K562 (cell line): ENCODE data around the gene UBXN11. TPM values are rescaled to one million over a fixed set of nuclear protein-coding genes. Genes with fewer than 3 reads are reported as not detected.

ENCODE experiments used
- ARID1B ChIP-seq: fragments of 450-650 bp; IDR thresholded peaks from 2 replicates; pipeline ENCODE4 v1.6.1; 2016; ENCODE audit warnings: antibody characterized with exemption, mild to moderate bottlenecking, inconsistent platforms
- CBFA2T2 ChIP-seq: fragments of 450-650 bp; conservative IDR thresholded peaks from 2 replicates; pipeline ENCODE4 v1.6.1; 2017; ENCODE audit warnings: mild to moderate bottlenecking
- CSDE1 ChIP-seq, 2 experiments: fragments of 450-650 bp; IDR thresholded peaks; 2 replicates each; pipeline ENCODE4 v1.6.1; 2016; ENCODE audit warnings: mild to moderate bottlenecking in 1 of 2
- CTBP1 ChIP-seq: fragments of 450-650 bp; IDR thresholded peaks from 2 replicates; pipeline ENCODE4 v1.6.1; 2016; ENCODE audit warnings: borderline replicate concordance
- DMBX1 ChIP-seq: fragments of 250-450 bp; sonication (Bioruptor Pico); IDR thresholded peaks from 2 replicates; pipeline ENCODE4 v1.8.0; 2022; ENCODE audit warnings: inconsistent platforms, mild to moderate bottlenecking, moderate library complexity, borderline replicate concordance
- DPF2 ChIP-seq: fragments of 450-650 bp; IDR thresholded peaks from 2 replicates; pipeline ENCODE4 v1.6.1; 2016
- EP400 ChIP-seq: fragments of 450-650 bp; IDR thresholded peaks from 2 replicates; pipeline ENCODE4 v1.6.1; 2017; ENCODE audit warnings: antibody characterized with exemption, mild to moderate bottlenecking, moderate library complexity
- ERF ChIP-seq: fragments of 450-650 bp; formaldehyde crosslinking; IDR thresholded peaks from 2 replicates; pipeline ENCODE4 v1.4.0; 2020; ENCODE audit warnings: mild to moderate bottlenecking, mixed read lengths
- ETV1 ChIP-seq: fragments of 450-650 bp; conservative IDR thresholded peaks from 2 replicates; pipeline ENCODE4 v1.6.1; 2016; ENCODE audit warnings: missing genetic modification characterization, control low read depth, low read depth, missing compliant biosample characterization
- FOXA3 ChIP-seq, 2 experiments: fragments of 450-650 bp in 1 of 2; sonication (generic) in 1 of 2; formaldehyde crosslinking; IDR thresholded peaks in 1 of 2; conservative IDR thresholded peaks in 1 of 2; 2 replicates each; pipeline versions ENCODE4 v1.4.0 to v1.8.0; 2020 to 2022; ENCODE audit warnings: mild to moderate bottlenecking in 2 of 2, missing genetic modification reagents in 1 of 2
- FOXK2 ChIP-seq, 2 experiments: fragments of 450-650 bp; IDR thresholded peaks in 1 of 2; conservative IDR thresholded peaks in 1 of 2; 2 replicates each; pipeline ENCODE4 v1.6.1; 2016; ENCODE audit warnings: low read depth in 2 of 2, mild to moderate bottlenecking in 1 of 2
- HLTF ChIP-seq: fragments of 450-650 bp; IDR thresholded peaks from 2 replicates; pipeline ENCODE4 v1.6.1; 2016
- KLF6 ChIP-seq: fragments of 250-450 bp; sonication (Bioruptor Pico); IDR thresholded peaks from 2 replicates; pipeline ENCODE4 v1.4.0; 2020; ENCODE audit warnings: mild to moderate bottlenecking, moderate library complexity, borderline replicate concordance
- LCOR ChIP-seq: sonication (generic); formaldehyde crosslinking; IDR thresholded peaks from 2 replicates; pipeline ENCODE4 v1.8.0; 2022; ENCODE audit warnings: mild to moderate bottlenecking, missing genetic modification reagents
- MTA2 ChIP-seq: fragments of 450-650 bp; IDR thresholded peaks from 2 replicates; pipeline ENCODE4 v1.6.1; 2016; ENCODE audit warnings: low read depth
- NCOA1 ChIP-seq: fragments of 450-650 bp; IDR thresholded peaks from 2 replicates; pipeline ENCODE4 v1.6.1; 2016; ENCODE audit warnings: low read depth
- ZNF24 ChIP-seq: fragments of 450-650 bp; IDR thresholded peaks from 2 replicates; pipeline ENCODE4 v1.6.1; 2016
- ZNF311 ChIP-seq: fragments of 250-450 bp; sonication (Bioruptor Pico); IDR thresholded peaks from 2 replicates; pipeline ENCODE4 v1.4.0; 2020; ENCODE audit warnings: mild to moderate bottlenecking, moderate library complexity
- ZNF766 ChIP-seq: fragments of 200-800 bp; sonication (Bioruptor generic); conservative IDR thresholded peaks from 2 replicates; pipeline ENCODE4 v1.6.1; 2016; ENCODE audit warnings: missing genetic modification characterization, missing compliant biosample characterization
- polyA plus RNA-seq, 8 experiments: library from polyadenylated mRNA; depleted of rRNA in 4 of 8; stranded (reverse) in 5 of 8; unstranded in 3 of 8; fragments of >200 nt; fragmentation: Nextera tagmentation in 2 of 8; fragmentation: Illumina TruSeq in 1 of 8; extraction: Ambion mirVana in 2 of 8; extraction: Trizol in 1 of 8; gene quantifications; 2 replicates each; pipeline versions ENCODE4 v1.2.1 to v1.2.3, GENCODE V29; 2011 to 2014; ENCODE audit warnings: inconsistent platforms in 1 of 8, missing spikeins in 1 of 8
- total RNA-seq, 7 experiments: library from RNA; depleted of rRNA in 6 of 7; stranded (reverse); fragments of >200 nt in 6 of 7; fragmentation: Illumina TruSeq in 2 of 7; extraction: Trizol in 2 of 7; gene quantifications; 2 replicates each; pipeline versions ENCODE4 v1.2.1 to v1.2.3, GENCODE V29; 2011 to 2021; ENCODE audit warnings: low replicate concordance in 1 of 7
- TF ChIP-seq, protein P1 (sequence below), 2 experiments: fragments of 450-650 bp; IDR thresholded peaks; 2 replicates each; pipeline ENCODE4 v1.6.1; 2016
- TF ChIP-seq, protein P2 (sequence below): fragments of 450-650 bp; conservative IDR thresholded peaks from 2 replicates; pipeline ENCODE4 v1.6.1; 2016; ENCODE audit warnings: missing genetic modification characterization, low read depth, mild to moderate bottlenecking, missing compliant biosample characterization, moderate library complexity

The UBXN11 gene
- total and polyA plus RNA-seq, 9 of the 15 experiments (the other 6 are each of a cell fraction or from before 2014, with no cell fraction given): 0.48 to 34.3 (median 11.3) TPM

DNA sequence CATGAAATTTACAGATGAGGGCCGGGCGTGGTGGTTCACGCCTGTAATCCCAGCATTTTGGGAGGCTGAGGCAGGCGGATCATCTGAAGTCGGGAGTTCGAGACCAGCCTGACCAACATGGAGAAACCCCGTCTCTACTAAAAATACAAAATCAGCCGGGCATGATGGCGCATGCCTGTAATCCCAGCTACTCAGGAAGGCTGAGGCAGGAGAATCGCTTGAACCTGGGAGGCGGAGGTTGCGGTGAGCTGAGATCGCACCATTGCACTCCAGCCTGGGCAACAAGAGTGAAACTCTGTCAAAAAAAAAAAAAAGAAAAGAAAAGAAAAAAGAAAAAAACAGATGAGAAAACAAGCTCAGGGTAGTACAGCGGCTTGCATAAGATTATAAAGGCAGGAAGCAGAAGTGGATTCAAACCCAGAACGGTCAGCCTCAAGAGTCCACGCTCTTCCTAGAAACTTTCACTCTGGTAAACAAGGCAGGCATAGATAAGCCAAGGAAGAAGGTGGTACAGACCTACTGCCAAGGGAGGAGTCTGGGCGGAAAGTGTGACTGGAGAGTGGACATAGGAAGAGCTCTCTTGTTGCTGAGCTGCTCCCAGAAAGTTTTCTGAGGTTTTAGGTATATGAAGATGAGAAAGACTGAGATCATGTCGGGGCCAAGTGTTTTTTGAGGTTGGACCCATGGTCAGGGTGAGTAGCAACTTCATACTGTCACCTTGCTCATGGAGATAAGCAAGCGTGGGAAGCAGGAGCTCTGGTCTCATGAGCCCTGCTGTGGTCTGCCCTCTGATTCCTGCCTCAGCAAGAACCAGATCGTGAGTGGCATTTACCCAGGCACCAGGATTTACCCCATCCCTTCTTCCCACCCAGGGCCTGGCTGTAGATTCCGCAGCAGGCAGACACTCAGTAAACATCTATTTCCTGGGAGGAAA is 1.8 kb upstream of the UBXN11 start (continued):
- TF ChIP-seq, protein P1, sequence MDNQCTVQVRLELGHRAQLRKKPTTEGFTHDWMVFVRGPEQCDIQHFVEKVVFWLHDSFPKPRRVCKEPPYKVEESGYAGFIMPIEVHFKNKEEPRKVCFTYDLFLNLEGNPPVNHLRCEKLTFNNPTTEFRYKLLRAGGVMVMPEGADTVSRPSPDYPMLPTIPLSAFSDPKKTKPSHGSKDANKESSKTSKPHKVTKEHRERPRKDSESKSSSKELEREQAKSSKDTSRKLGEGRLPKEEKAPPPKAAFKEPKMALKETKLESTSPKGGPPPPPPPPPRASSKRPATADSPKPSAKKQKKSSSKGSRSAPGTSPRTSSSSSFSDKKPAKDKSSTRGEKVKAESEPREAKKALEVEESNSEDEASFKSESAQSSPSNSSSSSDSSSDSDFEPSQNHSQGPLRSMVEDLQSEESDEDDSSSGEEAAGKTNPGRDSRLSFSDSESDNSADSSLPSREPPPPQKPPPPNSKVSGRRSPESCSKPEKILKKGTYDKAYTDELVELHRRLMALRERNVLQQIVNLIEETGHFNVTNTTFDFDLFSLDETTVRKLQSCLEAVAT (IDR thresholded peaks at IDR 0.05): peak; percentile 51 to 98; a peak in 3 of 4 replicates
- TF ChIP-seq MTA2: peak; percentile 50; the same call in 1 of the 2 replicates
- peak; percentile 74; the same call in 1 of the 2 replicates for TF ChIP-seq ZNF766
- TF ChIP-seq ERF (CRISPR knock-in tag): 0 out of 2 replicates have a peak, but pooled peaks have one; percentile 27
- TF ChIP-seq HLTF: peak; percentile 68; the same call in 1 of the 2 replicates
- peak; percentile 94 to 95 for TF ChIP-seq FOXK2 (conservative IDR thresholded peaks at IDR 0.05 in 1 of 2, IDR thresholded peaks at IDR 0.05 in 1 of 2; ENCODE audit: low read depth in 2 of 2)
- TF ChIP-seq ARID1B: peak; percentile 81
- 0 out of 2 replicates have a peak, but pooled peaks have one; percentile 18 for TF ChIP-seq ETV1 (tag)
- TF ChIP-seq DMBX1 (CRISPR knock-in tag): peak; percentile 73
- peak; percentile 86 for TF ChIP-seq DPF2
- peak; percentile 39; the same call in 1 of the 2 replicates for TF ChIP-seq NCOA1
- peak; percentile 11 to 84; a peak in 2 of 4 replicates for TF ChIP-seq FOXA3 (CRISPR knock-in tag; conservative IDR thresholded peaks at IDR 0.05 in 1 of 2, IDR thresholded peaks at IDR 0.05 in 1 of 2)
- TF ChIP-seq, protein P2, sequence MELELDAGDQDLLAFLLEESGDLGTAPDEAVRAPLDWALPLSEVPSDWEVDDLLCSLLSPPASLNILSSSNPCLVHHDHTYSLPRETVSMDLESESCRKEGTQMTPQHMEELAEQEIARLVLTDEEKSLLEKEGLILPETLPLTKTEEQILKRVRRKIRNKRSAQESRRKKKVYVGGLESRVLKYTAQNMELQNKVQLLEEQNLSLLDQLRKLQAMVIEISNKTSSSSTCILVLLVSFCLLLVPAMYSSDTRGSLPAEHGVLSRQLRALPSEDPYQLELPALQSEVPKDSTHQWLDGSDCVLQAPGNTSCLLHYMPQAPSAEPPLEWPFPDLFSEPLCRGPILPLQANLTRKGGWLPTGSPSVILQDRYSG (tag): peak; percentile 79; the same call in 1 of the 2 replicates
- TF ChIP-seq CSDE1 (IDR thresholded peaks at IDR 0.05): 0 out of 4 replicates have a peak, but pooled peaks of 1 of the 2 experiments have one; percentile 18
- peak; percentile 64; the same call in 1 of the 2 replicates for TF ChIP-seq LCOR
- TF ChIP-seq ZNF24: peak; percentile 48; the same call in 1 of the 2 replicates
- TF ChIP-seq ZNF311: 0 out of 2 replicates have a peak, but pooled peaks have one; percentile 7
- TF ChIP-seq EP400: peak; percentile 48; the same call in 1 of the 2 replicates
- peak; percentile 63; the same call in 1 of the 2 replicates for TF ChIP-seq CBFA2T2
- TF ChIP-seq CTBP1: peak; percentile 74; the same call in 1 of the 2 replicates
- TF ChIP-seq KLF6: peak; percentile 32; the same call in 1 of the 2 replicates
